Measurements from ENCODE around the gene ULK1.

ULK1 gene

DNA sequence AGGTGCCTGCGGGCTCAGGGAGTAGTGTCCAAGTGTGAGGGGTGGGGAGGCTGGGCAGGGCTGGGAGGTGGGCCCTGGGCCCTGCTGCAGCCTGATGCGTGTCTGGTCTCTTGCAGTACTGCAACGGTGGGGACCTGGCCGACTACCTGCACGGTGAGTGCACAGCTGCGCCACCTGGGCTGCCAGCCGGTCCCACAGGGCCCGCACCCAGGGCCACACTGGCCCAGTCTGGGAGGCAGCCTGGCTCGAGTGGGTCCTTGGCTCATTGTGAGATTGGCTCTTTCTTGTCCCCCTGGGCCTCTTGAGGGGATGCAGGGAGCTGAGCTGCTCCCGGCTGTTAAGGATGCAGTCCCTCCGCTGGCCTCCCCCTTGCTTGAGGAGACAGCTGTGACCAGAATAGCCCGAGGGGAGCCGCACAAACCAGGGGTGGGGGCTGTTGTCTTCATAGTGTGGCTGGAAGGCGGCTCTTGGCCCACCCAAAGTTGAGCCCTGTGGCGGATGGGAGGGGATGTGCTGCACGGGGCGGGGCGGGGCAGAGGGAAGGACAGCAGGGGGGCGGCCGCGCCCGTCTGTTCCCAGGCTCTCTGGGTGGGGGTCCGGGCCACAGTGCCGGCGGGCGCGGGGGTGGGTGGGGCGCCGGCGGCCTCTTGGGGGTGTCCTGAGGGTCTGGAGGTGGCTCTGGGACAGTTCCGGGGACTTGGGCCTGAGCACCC is 13.1 kb downstream of the ULK1 start:
- Mint-ChIP-seq H3K4me3 (no peak overlapping the region), H3K9me3 (ENCODE audit: low read depth) (no peaks in the 10 kb centered on the region), H3K4me1 (ENCODE audit: low read depth) (peaks cover 13% of the 10 kb centered on the region)

DNA sequence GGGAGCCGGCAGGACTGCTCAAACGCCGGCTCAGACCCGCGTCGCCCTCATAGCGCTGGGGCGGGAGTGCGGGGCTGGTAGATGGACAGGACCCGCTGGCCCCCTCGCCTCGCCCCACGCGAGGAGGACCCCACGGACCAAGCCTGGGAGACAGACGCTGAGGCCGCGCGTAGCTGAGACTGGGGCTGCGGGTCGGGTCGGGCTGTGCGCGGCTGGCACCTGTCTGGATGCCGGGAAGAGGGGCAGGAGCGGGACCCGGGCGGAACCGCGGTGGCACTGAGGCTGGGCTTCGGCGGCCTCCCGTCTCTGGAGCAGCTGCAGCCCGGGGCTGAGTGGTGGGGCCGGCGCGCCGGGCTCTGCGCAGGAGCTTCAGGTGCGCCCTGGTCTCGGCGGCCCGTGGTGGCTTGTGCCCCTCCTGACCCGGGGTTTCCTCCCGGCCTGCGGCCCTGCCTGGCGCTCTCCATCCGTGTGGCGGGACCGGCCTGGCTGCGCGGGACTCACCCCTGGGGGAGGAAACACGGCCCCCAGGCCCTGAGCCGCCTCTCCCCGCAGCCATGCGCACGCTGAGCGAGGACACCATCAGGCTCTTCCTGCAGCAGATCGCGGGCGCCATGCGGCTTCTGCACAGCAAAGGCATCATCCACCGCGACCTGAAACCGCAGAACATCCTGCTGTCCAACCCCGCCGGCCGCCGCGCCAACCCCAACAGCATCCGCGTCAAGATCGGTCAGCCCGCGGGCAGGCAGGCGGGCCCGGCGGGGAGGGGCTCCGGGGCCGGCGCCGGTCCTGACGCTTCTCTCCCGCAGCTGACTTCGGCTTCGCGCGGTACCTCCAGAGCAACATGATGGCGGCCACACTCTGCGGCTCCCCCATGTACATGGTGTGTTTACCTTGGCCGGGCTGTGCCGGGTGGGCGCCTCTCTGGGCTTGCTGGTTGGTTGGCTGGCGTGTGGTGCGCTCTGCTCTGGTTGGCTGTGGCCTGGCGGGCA is 14.0 kb downstream of the ULK1 start:
- Mint-ChIP-seq H3K4me3 (no peak overlapping the region), H3K9me3 (ENCODE audit: low read depth) (no peaks in the 10 kb centered on the region), H3K36me3 (no peaks in the 10 kb centered on the region)

More for the DNA sequence above, 13.1 kb downstream of the ULK1 start:
- Mint-ChIP-seq H3K27ac (no peak overlapping the region), H3K36me3 (no peaks in the 10 kb centered on the region), H3K27me3 (no peaks in the 10 kb centered on the region)

DNA sequence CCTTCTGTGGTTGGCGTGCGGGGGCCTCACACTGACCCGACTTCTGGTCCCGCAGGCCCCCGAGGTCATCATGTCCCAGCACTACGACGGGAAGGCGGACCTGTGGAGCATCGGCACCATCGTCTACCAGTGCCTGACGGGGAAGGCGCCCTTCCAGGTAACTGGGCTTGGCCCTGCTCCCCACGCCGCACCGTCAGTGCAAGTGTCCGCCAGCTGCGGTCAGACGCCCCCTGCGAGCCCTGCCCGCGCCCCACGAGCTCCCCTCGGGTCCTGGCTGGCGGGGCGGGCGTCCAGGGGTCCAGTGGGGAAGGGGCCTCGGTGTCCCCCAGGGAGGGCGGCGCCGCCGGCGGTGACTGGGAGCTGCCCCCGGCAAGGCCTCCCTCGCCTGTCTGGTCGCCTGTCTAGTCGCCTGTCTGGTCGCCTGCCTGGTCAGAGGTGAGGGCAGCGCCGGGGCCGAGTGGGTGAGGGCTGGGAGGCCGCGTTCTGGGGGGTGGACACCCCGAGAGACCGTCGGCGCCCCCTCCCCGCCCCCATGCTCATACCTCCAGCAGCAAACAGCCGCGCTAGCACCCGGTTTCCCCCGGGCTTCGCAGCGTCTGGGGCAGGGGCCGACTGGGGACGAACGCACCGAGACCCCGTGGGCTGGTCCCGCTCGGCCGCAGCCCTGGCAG is 14.8 kb downstream of the ULK1 start:
- Mint-ChIP-seq H3K4me3 (no peak overlapping the region), H3K4me1 (ENCODE audit: low read depth) (peaks cover 8% of the 10 kb centered on the region), H3K27me3 (no peaks in the 10 kb centered on the region), H3K9me3 (ENCODE audit: low read depth) (no peaks in the 10 kb centered on the region), H3K27ac (no peak overlapping the region), H3K36me3 (no peaks in the 10 kb centered on the region)

More for the DNA sequence above, 14.0 kb downstream of the ULK1 start:
- Mint-ChIP-seq H3K27ac (no peak overlapping the region), H3K4me1 (ENCODE audit: low read depth) (peaks cover 12% of the 10 kb centered on the region), H3K27me3 (no peaks in the 10 kb centered on the region)

DNA sequence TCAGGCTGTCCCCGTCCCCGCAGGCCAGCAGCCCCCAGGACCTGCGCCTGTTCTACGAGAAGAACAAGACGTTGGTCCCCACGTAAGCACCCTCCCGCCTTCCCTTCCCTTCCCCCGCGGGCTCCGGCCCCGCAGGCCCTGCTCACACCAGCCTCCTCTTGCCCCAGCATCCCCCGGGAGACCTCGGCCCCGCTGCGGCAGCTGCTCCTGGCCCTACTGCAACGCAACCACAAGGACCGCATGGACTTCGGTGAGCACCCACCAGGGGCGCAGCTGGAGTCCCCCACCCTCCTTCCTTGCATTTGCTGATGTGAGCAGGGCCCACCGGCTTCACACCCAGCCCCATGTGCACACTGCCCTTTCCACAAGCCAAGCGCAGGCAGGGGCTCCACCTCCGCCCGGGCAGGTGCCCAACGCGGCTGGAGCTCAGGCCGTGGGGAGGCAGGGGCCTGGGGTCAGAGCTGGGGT is 15.4 kb downstream of the ULK1 start:
- H3K27me3 Mint-ChIP-seq, result no peaks in the 10 kb centered on the region
- H3K36me3 Mint-ChIP-seq, result no peaks in the 10 kb centered on the region
- no peaks in the 10 kb centered on the region for H3K9me3 Mint-ChIP-seq (ENCODE audit: low read depth)
- H3K4me1 Mint-ChIP-seq (ENCODE audit: low read depth), result peaks cover 6% of the 10 kb centered on the region
- no peak overlapping the region for H3K27ac Mint-ChIP-seq
- H3K4me3 Mint-ChIP-seq, result no peak overlapping the region

DNA sequence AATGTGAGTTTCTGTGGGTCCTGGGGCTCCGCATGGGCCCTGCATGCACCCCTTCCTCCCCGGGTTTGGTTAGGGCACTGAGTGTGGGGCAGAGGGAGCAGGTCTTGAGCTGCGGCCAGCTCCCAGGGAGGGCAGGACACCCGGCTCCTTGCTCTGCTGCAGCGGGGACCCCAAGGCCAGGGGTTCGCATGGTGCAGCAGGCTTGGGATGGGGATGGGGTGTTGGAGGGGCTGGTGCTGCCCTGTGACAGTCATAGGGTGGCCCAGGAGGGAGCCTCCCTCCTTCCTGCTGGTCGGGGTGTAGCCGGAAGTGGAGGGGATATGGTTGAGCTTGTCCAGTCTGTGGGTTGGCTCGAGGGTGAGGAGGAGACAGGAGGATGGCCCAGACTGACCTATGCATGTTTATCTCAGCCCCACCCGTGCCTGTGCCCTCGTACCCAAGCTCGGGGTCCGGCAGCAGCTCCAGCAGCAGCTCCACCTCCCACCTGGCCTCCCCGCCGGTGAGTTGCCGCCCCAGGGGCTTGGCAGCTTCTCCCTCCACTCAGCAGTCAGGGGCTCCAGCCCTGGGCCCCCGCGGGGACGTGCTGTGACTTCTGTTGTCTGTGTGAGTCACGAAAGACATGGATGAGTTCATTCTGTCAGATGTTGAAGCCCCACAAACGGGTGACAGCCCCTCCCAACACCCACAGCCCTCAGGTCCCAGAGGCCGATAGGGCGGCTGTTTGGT is 16.0 kb downstream of the ULK1 start:
- Mint-ChIP-seq H3K27me3 (no peaks in the 10 kb centered on the region), H3K36me3 (no peaks in the 10 kb centered on the region), H3K4me1 (ENCODE audit: low read depth) (peaks cover 3% of the 10 kb centered on the region), H3K27ac (no peak overlapping the region), H3K4me3 (no peak overlapping the region), H3K9me3 (ENCODE audit: low read depth) (no peaks in the 10 kb centered on the region)

DNA sequence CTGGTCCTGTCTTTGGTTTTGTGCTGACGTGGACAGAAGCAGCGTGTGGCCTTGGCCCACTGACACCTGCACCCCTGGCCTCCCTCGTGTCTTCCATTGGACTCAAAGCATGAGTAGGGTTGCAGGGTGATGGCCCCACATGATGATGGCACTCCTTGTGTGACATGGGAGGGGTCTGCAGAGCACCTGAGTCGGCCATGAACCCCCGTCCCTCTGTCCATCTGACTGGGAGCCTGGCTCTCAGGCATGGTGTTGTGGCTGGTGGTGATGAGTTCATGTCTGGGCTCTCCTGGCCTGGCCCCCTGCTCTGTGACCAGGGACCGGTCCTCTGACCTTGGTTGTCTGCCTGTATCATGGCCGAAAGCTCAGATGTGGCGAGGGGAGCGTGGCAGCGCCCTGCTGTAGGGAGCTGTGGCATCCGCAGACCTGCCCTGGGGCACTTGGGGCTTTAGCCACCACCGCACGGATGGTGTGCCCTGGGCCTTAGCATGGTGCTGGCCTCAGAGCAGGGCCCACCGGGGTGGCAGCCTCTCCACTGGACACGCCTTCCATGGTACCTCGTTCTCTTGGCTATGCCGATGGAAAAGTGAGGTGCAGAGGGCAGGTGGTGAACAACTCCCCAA is 16.7 kb downstream of the ULK1 start:
- no peaks in the 10 kb centered on the region for H3K36me3 Mint-ChIP-seq
- no peaks in the 10 kb centered on the region for H3K4me1 Mint-ChIP-seq (ENCODE audit: low read depth)
- H3K27me3 Mint-ChIP-seq, result no peaks in the 10 kb centered on the region
- no peak overlapping the region for H3K4me3 Mint-ChIP-seq
- no peak overlapping the region for H3K27ac Mint-ChIP-seq
- no peaks in the 10 kb centered on the region for H3K9me3 Mint-ChIP-seq (ENCODE audit: low read depth)

DNA sequence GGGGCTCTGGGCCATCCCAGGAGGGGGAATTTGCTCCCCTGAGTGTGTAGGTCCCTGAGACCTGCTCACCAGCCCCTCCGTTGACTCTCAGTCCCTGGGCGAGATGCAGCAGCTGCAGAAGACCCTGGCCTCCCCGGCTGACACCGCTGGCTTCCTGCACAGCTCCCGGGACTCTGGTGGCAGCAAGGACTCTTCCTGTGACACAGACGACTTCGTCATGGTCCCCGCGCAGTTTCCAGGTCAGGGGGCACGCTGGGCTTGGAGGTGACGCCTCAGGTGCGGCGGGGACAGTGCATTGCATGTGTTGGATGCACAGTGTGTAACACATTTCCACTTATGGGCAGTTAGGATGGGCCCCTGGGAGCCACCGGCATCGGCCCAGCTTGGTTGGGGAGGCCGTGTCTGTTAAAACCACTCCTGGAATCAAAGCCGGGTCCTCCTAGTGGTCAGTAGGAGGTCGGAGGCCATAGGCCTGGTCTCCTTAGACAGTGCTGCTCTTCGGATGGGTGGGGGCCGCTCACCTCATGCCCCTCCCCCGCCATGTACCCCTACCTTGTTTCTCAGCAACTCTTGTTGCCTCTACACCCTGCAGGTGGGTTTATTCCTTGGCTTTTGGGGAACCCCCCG is 17.5 kb downstream of the ULK1 start:
- no peak overlapping the region for H3K27ac Mint-ChIP-seq
- no peaks in the 10 kb centered on the region for H3K4me1 Mint-ChIP-seq (ENCODE audit: low read depth)
- H3K9me3 Mint-ChIP-seq (ENCODE audit: low read depth), result no peaks in the 10 kb centered on the region
- H3K27me3 Mint-ChIP-seq, result no peaks in the 10 kb centered on the region
- H3K36me3 Mint-ChIP-seq, result no peaks in the 10 kb centered on the region
- no peak overlapping the region for H3K4me3 Mint-ChIP-seq

DNA sequence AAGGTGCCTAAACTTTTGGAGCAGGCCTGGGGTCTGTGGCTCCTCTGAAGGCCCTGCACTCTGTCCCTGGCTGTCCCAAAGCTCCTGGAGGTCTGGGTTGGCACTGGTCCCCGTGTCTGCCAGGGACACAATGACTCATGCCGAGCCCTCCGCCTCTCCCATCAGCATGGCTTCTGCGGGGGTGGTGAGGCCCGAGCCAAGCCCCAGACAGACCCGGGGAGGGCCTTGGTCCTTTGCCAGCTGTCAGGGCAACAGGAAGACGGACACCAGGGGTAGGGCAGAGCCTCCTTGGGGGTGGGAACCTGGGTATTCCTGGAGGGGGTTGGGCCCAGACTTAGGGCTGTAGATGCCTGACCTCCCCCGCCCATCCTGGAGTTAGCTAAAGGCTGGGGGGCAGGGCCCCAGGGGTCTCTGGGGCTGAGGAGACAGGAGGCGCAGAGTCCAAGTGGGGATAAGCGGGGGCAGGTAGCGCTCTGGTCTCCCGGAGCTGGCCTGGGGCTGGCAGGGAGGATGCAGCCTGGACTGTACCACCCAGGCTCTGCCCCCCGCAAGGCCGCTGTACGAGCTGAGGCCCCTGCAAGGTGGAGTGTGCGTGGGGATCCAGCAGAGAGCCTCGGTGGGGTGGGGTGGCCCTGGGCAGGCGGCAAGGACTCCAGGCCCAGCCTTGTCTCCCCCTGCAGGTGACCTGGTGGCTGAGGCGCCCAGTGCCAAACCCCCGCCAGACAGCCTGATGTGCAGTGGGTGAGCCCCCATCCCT is 18.3 kb downstream of the ULK1 start:
- H3K36me3 Mint-ChIP-seq, result no peaks in the 10 kb centered on the region
- no peaks in the 10 kb centered on the region for H3K9me3 Mint-ChIP-seq (ENCODE audit: low read depth)
- no peaks in the 10 kb centered on the region for H3K4me1 Mint-ChIP-seq (ENCODE audit: low read depth)
- no peaks in the 10 kb centered on the region for H3K27me3 Mint-ChIP-seq
- no peak overlapping the region for H3K27ac Mint-ChIP-seq
- H3K4me3 Mint-ChIP-seq, result no peak overlapping the region

DNA sequence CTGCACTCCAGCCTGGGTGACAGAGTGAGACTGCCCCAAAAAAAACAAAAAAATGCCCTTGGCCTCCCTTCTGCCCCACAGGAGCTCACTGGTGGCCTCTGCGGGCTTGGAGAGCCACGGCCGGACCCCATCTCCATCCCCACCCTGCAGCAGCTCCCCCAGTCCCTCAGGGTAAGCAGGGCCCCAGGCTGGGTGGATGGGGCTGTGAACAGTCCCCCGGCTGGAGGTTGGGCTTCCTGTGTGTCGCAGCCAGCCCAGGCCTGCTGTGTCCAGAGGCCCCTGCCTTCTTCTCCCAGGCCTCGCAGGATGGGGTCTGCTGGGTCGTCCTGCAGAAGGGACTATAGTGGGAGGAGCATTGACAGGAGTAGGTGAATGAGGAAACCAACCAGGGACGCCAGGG is 19.2 kb downstream of the ULK1 start:
- Mint-ChIP-seq H3K27ac (no peak overlapping the region), H3K36me3 (no peaks in the 10 kb centered on the region), H3K4me3 (no peak overlapping the region), H3K27me3 (no peaks in the 10 kb centered on the region), H3K4me1 (ENCODE audit: low read depth) (no peaks in the 10 kb centered on the region), H3K9me3 (ENCODE audit: low read depth) (no peaks in the 10 kb centered on the region)

DNA sequence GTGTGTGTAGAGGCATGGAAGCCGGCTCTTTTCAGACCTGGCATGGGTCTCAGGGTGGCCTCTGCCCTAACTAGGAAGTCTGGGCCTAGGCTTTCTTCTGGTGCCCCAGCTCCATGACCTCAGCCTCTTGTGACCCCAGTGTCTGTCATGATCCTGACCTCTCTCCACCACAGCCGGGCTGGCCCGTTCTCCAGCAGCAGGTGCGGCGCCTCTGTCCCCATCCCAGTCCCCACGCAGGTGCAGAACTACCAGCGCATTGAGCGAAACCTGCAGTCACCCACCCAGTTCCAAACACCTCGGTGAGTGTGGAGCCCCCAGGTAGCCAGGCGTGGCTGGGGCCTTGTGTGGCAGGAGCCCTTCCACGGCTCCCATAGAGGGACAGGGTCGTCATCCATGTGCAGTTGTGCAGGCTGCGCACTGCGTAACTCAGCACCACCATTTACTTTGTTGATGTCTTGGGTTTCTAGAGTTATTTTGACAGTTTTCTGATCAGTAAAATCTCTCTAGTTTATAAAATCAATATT is 19.8 kb downstream of the ULK1 start:
- H3K4me3 Mint-ChIP-seq, result no peak overlapping the region
- no peaks in the 10 kb centered on the region for H3K4me1 Mint-ChIP-seq (ENCODE audit: low read depth)
- no peaks in the 10 kb centered on the region for H3K27me3 Mint-ChIP-seq
- H3K9me3 Mint-ChIP-seq (ENCODE audit: low read depth), result no peaks in the 10 kb centered on the region
- no peak overlapping the region for H3K27ac Mint-ChIP-seq
- H3K36me3 Mint-ChIP-seq, result no peaks in the 10 kb centered on the region

DNA sequence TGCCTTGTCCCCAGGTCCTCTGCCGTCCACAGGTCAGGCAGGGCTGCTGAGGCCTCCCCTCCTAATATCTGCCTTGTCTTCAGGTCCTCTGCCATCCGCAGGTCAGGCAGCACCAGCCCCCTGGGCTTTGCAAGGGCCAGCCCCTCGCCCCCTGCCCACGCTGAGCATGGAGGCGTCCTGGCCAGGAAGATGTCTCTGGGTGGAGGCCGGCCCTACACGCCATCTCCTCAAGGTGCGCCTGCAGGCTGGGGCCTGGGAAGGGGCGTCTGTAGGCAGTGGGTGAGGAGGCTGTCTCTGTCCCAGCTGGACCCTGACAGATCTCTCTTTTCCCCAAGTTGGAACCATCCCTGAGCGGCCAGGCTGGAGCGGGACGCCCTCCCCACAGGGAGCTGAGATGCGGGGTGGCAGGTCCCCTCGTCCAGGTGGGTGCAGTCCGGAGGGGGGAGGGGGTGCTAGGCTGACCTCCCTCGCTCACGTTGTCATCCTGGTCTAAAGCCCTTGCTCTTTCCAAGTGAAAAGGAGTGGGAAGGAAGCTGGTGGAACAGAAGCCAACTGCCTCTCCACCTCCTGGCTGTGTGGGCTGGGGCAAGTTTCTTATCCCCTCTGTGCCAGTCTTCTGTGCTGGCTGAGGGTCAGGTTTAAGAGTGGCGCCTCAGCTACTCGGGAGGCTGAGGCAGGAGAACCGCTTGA is 20.7 kb downstream of the ULK1 start:
- no peaks in the 10 kb centered on the region for H3K4me1 Mint-ChIP-seq (ENCODE audit: low read depth)

DNA sequence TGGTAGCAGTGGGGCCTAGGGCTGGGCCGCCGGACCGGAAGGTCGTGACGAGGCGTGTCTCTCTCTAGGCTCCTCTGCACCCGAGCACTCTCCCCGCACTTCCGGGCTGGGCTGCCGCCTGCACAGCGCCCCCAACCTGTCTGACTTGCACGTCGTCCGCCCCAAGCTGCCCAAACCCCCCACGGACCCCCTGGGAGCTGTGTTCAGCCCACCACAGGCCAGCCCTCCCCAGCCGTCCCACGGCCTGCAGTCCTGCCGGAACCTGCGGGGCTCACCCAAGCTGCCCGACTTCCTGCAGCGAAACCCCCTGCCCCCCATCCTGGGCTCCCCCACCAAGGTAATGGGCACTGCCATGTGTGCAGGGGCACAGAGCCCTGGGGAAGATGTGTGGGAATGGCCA is 21.4 kb downstream of the ULK1 start:
- H3K27ac Mint-ChIP-seq, result no peak overlapping the region
- no peaks in the 10 kb centered on the region for H3K9me3 Mint-ChIP-seq (ENCODE audit: low read depth)
- no peaks in the 10 kb centered on the region for H3K27me3 Mint-ChIP-seq
- H3K4me3 Mint-ChIP-seq, result no peak overlapping the region
- H3K4me1 Mint-ChIP-seq (ENCODE audit: low read depth), result no peaks in the 10 kb centered on the region
- H3K36me3 Mint-ChIP-seq, result no peaks in the 10 kb centered on the region

More for the DNA sequence above, 20.7 kb downstream of the ULK1 start:
- H3K27me3 Mint-ChIP-seq, result no peaks in the 10 kb centered on the region
- no peak overlapping the region for H3K4me3 Mint-ChIP-seq
- no peaks in the 10 kb centered on the region for H3K9me3 Mint-ChIP-seq (ENCODE audit: low read depth)
- H3K27ac Mint-ChIP-seq, result no peak overlapping the region
- H3K36me3 Mint-ChIP-seq, result no peaks in the 10 kb centered on the region

Measured in activated naive CD8-positive, alpha-beta T cell (primary cell).